H1 (cell line): Measurements from ENCODE around the gene FOXD4L3. TPM values are rescaled to one million over a fixed set of nuclear protein-coding genes. Genes with fewer than 3 reads are reported as not detected.
"Not testable (repeated sequence)": the region's sequence is repeated elsewhere in the genome, so short reads cannot be mapped to it uniquely, and the experiment has no call there.

Experiments
- CTCF ChIA-PET: fragments of 300-600 bp; sonication (Branson Sonifier 250); formaldehyde crosslinking; loops from one replicate; lab custom pipeline; 2021; ENCODE audit not compliant: partially characterized antibody; lab: Charles Lee
- POLR2A ChIA-PET: fragments of 300-600 bp; sonication (Branson Sonifier 250); formaldehyde crosslinking; loops from one replicate; lab custom pipeline; 2021; ENCODE audit warnings: inconsistent platforms; ENCODE audit not compliant: partially characterized antibody; lab: Charles Lee
- DNase-seq, 2 experiments: peaks; one replicate each; pipeline versions ENCODE4 v3.0.0 to v3.0.0-alpha.2; 2010 to 2022; ENCODE audit warnings: low spot score in 2 of 2, low read depth in 1 of 2, mixed read lengths in 1 of 2
- FAIRE-seq: peaks from 2 replicates; lab custom pipeline; 2011; peaks lifted over from hg19 to GRCh38; lab: Jason Lieb, UNC
- H2AFZ ChIP-seq: 2 replicates; pipeline ENCODE4 v1.8.1; 2012; ENCODE audit warnings: low read length, inconsistent platforms
- H2AK5ac ChIP-seq: 2 replicates; pipeline ENCODE4 v1.6.1; 2013; ENCODE audit warnings: low read depth, low read length
- H2BK120ac ChIP-seq: replicated peaks from 2 replicates; pipeline ENCODE3; 2013; ENCODE audit warnings: low read depth, low read length, inconsistent platforms
- H2BK12ac ChIP-seq: 2 replicates; pipeline ENCODE4 v1.6.1; 2013; ENCODE audit warnings: low read depth, low read length
- H2BK15ac ChIP-seq: 2 replicates; pipeline ENCODE4 v1.6.1; 2013; ENCODE audit warnings: low read length
- H2BK20ac ChIP-seq: 2 replicates; pipeline ENCODE4 v1.6.1; 2013; ENCODE audit warnings: low read length
- H2BK5ac ChIP-seq: 2 replicates; pipeline ENCODE4 v1.6.1; 2013; ENCODE audit warnings: low read depth, low read length
- H3K14ac ChIP-seq: 2 replicates; pipeline ENCODE4 v1.6.1; 2013; ENCODE audit warnings: inconsistent platforms; ENCODE audit not compliant: insufficient read length
- H3K18ac ChIP-seq: 2 replicates; pipeline ENCODE4 v1.6.1; 2013; ENCODE audit warnings: low read length; ENCODE audit errors: extremely low read depth
- H3K23ac ChIP-seq: 2 replicates; pipeline ENCODE4 v1.6.1; 2013; ENCODE audit warnings: inconsistent platforms; ENCODE audit not compliant: insufficient read length
- H3K23me2 ChIP-seq: 2 replicates; pipeline ENCODE4 v1.6.1; 2013; ENCODE audit warnings: low read depth, low read length
- H3K27ac ChIP-seq: 2 replicates; pipeline ENCODE4 v1.6.1; 2011; ENCODE audit warnings: low read depth, low read length, inconsistent platforms
- H3K27me3 ChIP-seq, 4 experiments: replicated peaks in 1 of 4; 1 replicate in 1 of 4; 2 replicates in 3 of 4; pipeline versions ENCODE4 v1.6.1 to v1.8.1; 2011 to 2013; ENCODE audit warnings: low read length in 3 of 4, mild to moderate bottlenecking in 3 of 4, inconsistent platforms in 2 of 4, mixed read lengths in 2 of 4, moderate library complexity in 1 of 4; ENCODE audit not compliant: control insufficient read depth in 3 of 4, insufficient read depth in 3 of 4; ENCODE audit errors: extremely low read depth in 1 of 4
- H3K36me3 ChIP-seq, 4 experiments: 2 replicates each; pipeline versions ENCODE4 v1.6.1 to v1.8.1; 2011 to 2013; ENCODE audit warnings: mild to moderate bottlenecking in 4 of 4, low read length in 3 of 4, moderate library complexity in 2 of 4, control low read depth in 1 of 4, inconsistent platforms in 1 of 4; ENCODE audit not compliant: insufficient read depth in 4 of 4, control insufficient read depth in 2 of 4
- H3K4ac ChIP-seq: replicated peaks from 2 replicates; pipeline ENCODE3; 2013; ENCODE audit warnings: low read length, low read depth, mixed read lengths, inconsistent platforms; ENCODE audit not compliant: insufficient read length
- H3K4me1 ChIP-seq, 4 experiments: replicated peaks in 1 of 4; 1 replicate in 1 of 4; 2 replicates in 3 of 4; pipeline versions ENCODE4 v1.6.1 to v1.8.1; 2011 to 2013; ENCODE audit warnings: low read length in 3 of 4, inconsistent platforms in 2 of 4, mixed read lengths in 1 of 4; ENCODE audit not compliant: insufficient read depth in 4 of 4, control insufficient read depth in 3 of 4
- H3K4me2 ChIP-seq, 2 experiments: 2 replicates each; pipeline versions ENCODE4 v1.6.1 to v1.8.1; 2011 to 2013; ENCODE audit warnings: low read depth in 2 of 2, low read length in 2 of 2, control low read depth in 1 of 2, inconsistent platforms in 1 of 2, mild to moderate bottlenecking in 1 of 2; ENCODE audit not compliant: insufficient read depth in 1 of 2
- H3K4me3 ChIP-seq, 4 experiments: fragments of 200-600, 300-600 bp in 1 of 4; sonication (generic), shearing (Covaris generic), sonication (Bioruptor Twin) in 1 of 4; 2 replicates each; pipeline versions ENCODE4 v1.5.1 to v1.8.1; 2011 to 2016; ENCODE audit warnings: low read length in 4 of 4, low read depth in 3 of 4, control low read depth in 2 of 4, inconsistent platforms in 2 of 4, mild to moderate bottlenecking in 2 of 4, mixed read lengths in 1 of 4, moderate library complexity in 1 of 4; ENCODE audit not compliant: insufficient read depth in 2 of 4; ENCODE audit errors: extremely low read depth in 1 of 4
- H3K56ac ChIP-seq: replicated peaks from 2 replicates; pipeline ENCODE3; 2013; ENCODE audit warnings: low read depth, mild to moderate bottlenecking, mixed read lengths, low read length, inconsistent platforms; ENCODE audit not compliant: insufficient read length
- H3K79me1 ChIP-seq: 2 replicates; pipeline ENCODE4 v1.6.1; 2013; ENCODE audit warnings: low read depth, low read length, control low read depth
- H3K79me2 ChIP-seq, 2 experiments: 2 replicates each; pipeline versions ENCODE4 v1.6.1 to v1.8.1; 2012 to 2013; ENCODE audit warnings: low read length in 2 of 2, mild to moderate bottlenecking in 2 of 2, inconsistent platforms in 1 of 2; ENCODE audit not compliant: insufficient read depth in 2 of 2, control insufficient read depth in 1 of 2
- H3K9ac ChIP-seq, 4 experiments: replicated peaks in 1 of 4; 1 replicate in 1 of 4; 2 replicates in 3 of 4; pipeline versions ENCODE4 v1.6.1 to v1.8.1; 2011 to 2013; ENCODE audit warnings: low read depth in 3 of 4, low read length in 3 of 4, control low read depth in 2 of 4, mild to moderate bottlenecking in 2 of 4, moderate library complexity in 2 of 4, inconsistent platforms in 1 of 4; ENCODE audit errors: extremely low read depth in 1 of 4
- H3K9me3 ChIP-seq, 2 experiments: 2 replicates each; pipeline versions ENCODE4 v1.6.1 to v1.8.1; 2012 to 2013; ENCODE audit warnings: mild to moderate bottlenecking in 2 of 2, moderate library complexity in 2 of 2, control low read depth in 1 of 2, inconsistent platforms in 1 of 2, low read depth in 1 of 2, low read length in 1 of 2, mixed read lengths in 1 of 2; ENCODE audit not compliant: insufficient read depth in 2 of 2
- H4K20me1 ChIP-seq, 2 experiments: replicated peaks in 1 of 2; 2 replicates each; pipeline versions ENCODE3 to v1.8.1; 2011 to 2013; ENCODE audit warnings: inconsistent platforms in 2 of 2, low read length in 2 of 2, mild to moderate bottlenecking in 1 of 2; ENCODE audit not compliant: insufficient read depth in 2 of 2, control insufficient read depth in 1 of 2
- H4K5ac ChIP-seq: 2 replicates; pipeline ENCODE4 v1.6.1; 2013; ENCODE audit warnings: low read length, low read depth, mixed read lengths, inconsistent platforms; ENCODE audit not compliant: insufficient read length
- H4K8ac ChIP-seq: 2 replicates; pipeline ENCODE4 v1.8.0; 2013; ENCODE audit warnings: mild to moderate bottlenecking, moderate library complexity, low read length, inconsistent platforms; ENCODE audit not compliant: insufficient read depth; ENCODE audit errors: extremely low read depth
- H4K91ac ChIP-seq: replicated peaks from 2 replicates; pipeline ENCODE3; 2013; ENCODE audit warnings: low read length, mixed read lengths, inconsistent platforms; ENCODE audit not compliant: insufficient read length
- WGBS, 2 experiments: shearing (Covaris generic) in 1 of 2; methylation state at CpG; one replicate each; pipeline versions ENCODE4 v1.1.6 to v1.1.7; 2013 to 2015; ENCODE audit warnings: low lambda C conversion rate in 2 of 2, mixed read lengths in 2 of 2, inconsistent platforms in 1 of 2, low coverage in 1 of 2, missing lambda C conversion rate in 1 of 2; ENCODE audit not compliant: insufficient replicate concordance in 2 of 2, insufficient coverage in 1 of 2, insufficient read length in 1 of 2; ENCODE audit errors: extremely low coverage in 1 of 2, missing lambda C conversion rate in 1 of 2; 5-methylcytosine and 5-hydroxymethylcytosine counted together
- polyA plus RNA-seq, 7 experiments: library from polyadenylated mRNA; depleted of rRNA in 3 of 7; stranded (reverse) in 5 of 7; unstranded in 2 of 7; fragments of >200 nt in 5 of 7; fragments of 200-250 nt in 2 of 7; gene quantifications; 1 replicate in 5 of 7; 2 replicates in 1 of 7; 4 replicates in 1 of 7; pipeline versions ENCODE4 v1.2.1 to v1.2.3, GENCODE V29; 2011 to 2013; ENCODE audit warnings: missing spikeins in 2 of 7, mixed read lengths in 2 of 7
- total RNA-seq: library from RNA; stranded (reverse); fragmentation: NEBNext Ultra II Directional; extraction: Animal tissue kit (Norgen Biotek cat#: 25700); gene quantifications from 2 replicates; pipeline ENCODE4 v1.2.1, GENCODE V29; 2021

FOXD4L3 gene
- total and polyA plus RNA-seq, 2 of the 8 experiments (the other 6 are each of a cell fraction or from before 2014, with no cell fraction given): not detected

GRCh38 chr9:68342265-68343025 is 39.8 kb downstream of the FOXD4L3 start:
- H3K14ac ChIP-seq, H2AK5ac ChIP-seq, H4K8ac ChIP-seq, H4K91ac ChIP-seq, H3K79me1 ChIP-seq, H3K9me3 ChIP-seq, H3K36me3 ChIP-seq, H3K27ac ChIP-seq, H2BK120ac ChIP-seq, H3K4ac ChIP-seq, DNase-seq, H3K9ac ChIP-seq, H3K18ac ChIP-seq, H3K27me3 ChIP-seq, FAIRE-seq, H3K23me2 ChIP-seq, H3K4me1 ChIP-seq, H2AFZ ChIP-seq, H4K5ac ChIP-seq, H3K79me2 ChIP-seq, H4K20me1 ChIP-seq, H2BK15ac ChIP-seq, H3K4me3 ChIP-seq, H3K23ac ChIP-seq, POLR2A ChIA-PET, H3K56ac ChIP-seq, H2BK20ac ChIP-seq, H3K4me2 ChIP-seq, H2BK12ac ChIP-seq, H2BK5ac ChIP-seq: not testable (repeated sequence)
- WGBS, 2 experiments: 34% methylated on average over 4 of the region's 10 CpGs; no CpG with 5 or more reads in 1 of the 2 experiments
- CTCF ChIA-PET: interaction anchor here (0.7 to 2.0 kb wide), 9 partner anchors 76 to 238 kb away, joined by 3 to 10 read pairs (median 4); no protein-coding TSS in a partner anchor
